Measurements from ENCODE around the gene KCNMA1.

- TF ChIP-seq CTCF (IDR thresholded peaks at IDR 0.05 in 8 of 11, conservative IDR thresholded peaks at IDR 0.05 in 3 of 11) (no peak), POLR2A (IDR thresholded peaks at IDR 0.05) (no peak), POLR2AphosphoS5 (IDR thresholded peaks at IDR 0.05) (no peak)
Measured at GRCh38 chr10:77074104-77074624, 563.4 kb downstream of the KCNMA1 start.
